Mesendoderm (in vitro differentiated cells): Measurements from ENCODE around the gene NRP2.

Experiments used
- DNase-seq: peaks from one replicate; pipeline ENCODE4 v3.0.0; 2013
- H2AK5ac ChIP-seq: 2 replicates; pipeline ENCODE4 v1.6.1; 2013; ENCODE audit warnings: low read length, inconsistent platforms
- H2BK120ac ChIP-seq: 2 replicates; pipeline ENCODE4 v1.6.1; 2013; ENCODE audit warnings: low read depth, mild to moderate bottlenecking, low read length, moderate library complexity, mixed read lengths
- H2BK15ac ChIP-seq: replicated peaks from 2 replicates; pipeline ENCODE4 v1.6.1; 2013; ENCODE audit warnings: low read depth, mild to moderate bottlenecking, moderate library complexity
- H2BK5ac ChIP-seq: 2 replicates; pipeline ENCODE4 v1.6.1; 2013; ENCODE audit warnings: low read length, inconsistent platforms
- H3K18ac ChIP-seq: 2 replicates; pipeline ENCODE4 v1.6.1; 2013; ENCODE audit warnings: mild to moderate bottlenecking, low read length, mixed read lengths
- H3K23ac ChIP-seq: one replicate; pipeline ENCODE4 v1.6.1; 2013; ENCODE audit warnings: low read length
- H3K27ac ChIP-seq: 2 replicates; pipeline ENCODE4 v1.5.1; 2013; ENCODE audit warnings: low read depth, mild to moderate bottlenecking, inconsistent platforms, low read length, moderate library complexity
- H3K27me3 ChIP-seq: 2 replicates; pipeline ENCODE4 v1.6.1; 2013; ENCODE audit warnings: low read length, control low read depth, mild to moderate bottlenecking, inconsistent platforms; ENCODE audit not compliant: insufficient read depth, poor library complexity
- H3K36me3 ChIP-seq: 2 replicates; pipeline ENCODE4 v1.6.1; 2013; ENCODE audit warnings: low read length, inconsistent platforms; ENCODE audit not compliant: control insufficient read depth, insufficient read depth
- H3K4ac ChIP-seq: one replicate; pipeline ENCODE4 v1.6.1; 2013; ENCODE audit warnings: low read depth, mild to moderate bottlenecking, low read length, moderate library complexity
- H3K4me1 ChIP-seq: 2 replicates; pipeline ENCODE4 v1.6.1; 2013; ENCODE audit warnings: low read depth, low read length, inconsistent platforms; ENCODE audit not compliant: control insufficient read depth
- H3K4me2 ChIP-seq: 2 replicates; pipeline ENCODE4 v1.6.1; 2013; ENCODE audit warnings: low read length
- H3K4me3 ChIP-seq: 2 replicates; pipeline ENCODE4 v1.5.1; 2013; ENCODE audit warnings: mild to moderate bottlenecking, low read length
- H3K56ac ChIP-seq: one replicate; pipeline ENCODE4 v1.6.1; 2013; ENCODE audit warnings: low read length
- H3K79me1 ChIP-seq: 2 replicates; pipeline ENCODE4 v1.6.1; 2013; ENCODE audit warnings: low read length, inconsistent platforms
- H3K79me2 ChIP-seq: 2 replicates; pipeline ENCODE4 v1.6.1; 2013; ENCODE audit warnings: mild to moderate bottlenecking, low read length; ENCODE audit not compliant: control insufficient read depth, insufficient read depth
- H3K9ac ChIP-seq: 2 replicates; pipeline ENCODE4 v1.6.1; 2013; ENCODE audit warnings: low read length, inconsistent platforms
- H4K5ac ChIP-seq: one replicate; pipeline ENCODE4 v1.6.1; 2013; ENCODE audit warnings: low read length
- H4K8ac ChIP-seq: one replicate; pipeline ENCODE4 v1.6.1; 2013; ENCODE audit warnings: low read depth, mild to moderate bottlenecking, control low read depth, low read length, moderate library complexity
- WGBS: extraction: QIAGEN DNeasy Blood & Tissue Kit; methylation state at CpG from one replicate; pipeline ENCODE4 v1.1.7; 2013; ENCODE audit warnings: low lambda C conversion rate, missing lambda C conversion rate; ENCODE audit not compliant: insufficient coverage; ENCODE audit errors: extremely low coverage; 5-methylcytosine and 5-hydroxymethylcytosine counted together

NRP2 gene

DNA sequence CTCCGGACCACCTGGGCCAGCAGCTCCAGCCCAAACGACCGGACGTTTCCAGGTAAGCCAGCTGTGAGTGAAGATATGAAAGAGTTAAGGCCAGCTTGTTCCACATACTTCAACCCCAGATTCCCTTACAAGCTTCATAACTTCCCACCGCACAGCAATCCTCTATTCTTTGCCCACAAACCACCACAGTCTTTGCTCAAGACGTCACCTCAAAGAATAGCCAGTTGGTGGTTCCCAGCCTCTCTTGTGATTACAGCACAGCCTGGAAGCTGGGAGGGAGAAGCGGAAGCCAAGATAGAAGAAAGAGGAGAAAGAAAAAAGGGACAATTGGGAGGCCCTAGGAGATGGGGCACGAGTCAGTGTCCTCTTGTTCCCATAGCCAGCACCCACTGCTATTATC is 70.6 kb downstream of the NRP2 start:
- Histone ChIP-seq H3K23ac (no peak overlapping the region), H3K9ac (no peak overlapping the region), H2BK5ac (no peak overlapping the region), H3K79me2 (no peaks in the 10 kb centered on the region), H3K36me3 (peaks cover 1% of the 10 kb centered on the region), H3K4me3 (no peak overlapping the region), H3K56ac (no peak overlapping the region), H2BK15ac (no peak overlapping the region), H3K18ac (no peak overlapping the region), H4K8ac (no peak overlapping the region), H3K27ac (no peak overlapping the region), H4K5ac (no peak overlapping the region), H3K4me2 (no peak overlapping the region), H3K27me3 (no peaks in the 10 kb centered on the region), H3K4ac (no peak overlapping the region), H2AK5ac (no peak overlapping the region), H3K79me1 (no peaks in the 10 kb centered on the region), H2BK120ac (no peak overlapping the region), H3K4me1 (no peaks in the 10 kb centered on the region)
- DNase-seq, result no peak
- no CpG with 5 or more reads among the region's 8 CpGs for WGBS

DNA sequence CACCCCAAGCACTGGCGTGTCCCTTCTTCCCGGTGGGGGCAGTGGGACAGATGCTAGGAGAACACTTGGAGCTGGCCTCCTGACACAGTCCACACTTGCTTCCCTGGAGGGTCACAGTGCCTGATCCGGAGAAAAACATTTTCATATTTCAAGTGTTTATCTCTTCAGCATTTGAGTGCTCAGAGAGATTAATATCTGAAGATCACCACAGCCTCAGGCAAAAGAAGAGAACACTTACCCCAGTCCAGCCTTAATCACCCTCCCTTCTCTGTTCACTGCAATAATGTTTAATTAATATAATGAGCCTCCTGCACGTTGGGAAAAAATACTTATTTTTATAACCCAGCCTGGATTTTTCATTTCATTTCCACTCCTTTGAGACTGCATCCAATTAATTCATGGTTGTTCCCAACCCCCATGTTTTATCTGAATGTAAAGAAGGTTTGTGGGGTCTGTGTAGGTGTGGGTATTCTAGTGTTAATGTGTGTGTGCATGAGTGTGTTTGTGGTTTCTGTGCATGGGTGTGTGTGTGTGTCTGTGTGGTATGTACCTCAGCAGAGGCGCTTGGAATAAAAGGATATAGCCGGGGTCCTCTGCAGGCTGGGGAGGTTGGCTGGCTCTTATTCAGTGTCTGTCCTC is 72.1 kb downstream of the NRP2 start:
- no peak overlapping the region for H3K23ac ChIP-seq
- H3K27me3 ChIP-seq, result no peaks in the 10 kb centered on the region
- no peak overlapping the region for H4K5ac ChIP-seq
- no CpG with 5 or more reads among the region's 6 CpGs for WGBS
- H2AK5ac ChIP-seq, result no peak overlapping the region
- H3K27ac ChIP-seq, result no peak overlapping the region
- no peaks in the 10 kb centered on the region for H3K4me1 ChIP-seq
- H2BK120ac ChIP-seq, result no peak overlapping the region
- no peaks in the 10 kb centered on the region for H3K79me2 ChIP-seq
- no peaks in the 10 kb centered on the region for H3K79me1 ChIP-seq
- no peak overlapping the region for H3K18ac ChIP-seq
- no peak overlapping the region for H3K56ac ChIP-seq
- H3K4me3 ChIP-seq, result no peak overlapping the region
- no peak overlapping the region for H3K9ac ChIP-seq
- H3K4ac ChIP-seq, result no peak overlapping the region
- H2BK5ac ChIP-seq, result no peak overlapping the region
- H3K36me3 ChIP-seq, result peaks cover 1% of the 10 kb centered on the region
- no peak overlapping the region for H4K8ac ChIP-seq
- H2BK15ac ChIP-seq, result no peak overlapping the region
- no peak for DNase-seq
- no peak overlapping the region for H3K4me2 ChIP-seq

DNA sequence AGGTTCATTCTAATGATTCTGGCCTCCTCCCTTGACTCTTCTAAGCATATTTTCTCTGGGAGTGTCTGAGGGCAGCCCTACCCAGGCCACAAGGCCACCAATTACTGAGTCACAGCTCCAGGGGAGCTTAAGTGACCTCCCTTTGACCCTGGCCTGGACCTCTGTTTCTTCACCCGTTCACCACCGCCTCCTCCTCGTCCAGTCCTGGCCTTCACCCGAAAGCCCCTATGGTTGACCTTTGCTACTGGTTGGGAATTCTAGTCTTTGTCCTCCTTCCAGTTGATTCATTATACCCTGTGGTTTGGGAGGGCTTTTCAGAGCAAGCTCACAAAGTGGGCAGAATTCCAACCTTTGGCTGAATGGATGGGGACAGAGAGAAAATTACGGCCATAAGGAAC is 72.6 kb downstream of the NRP2 start:
- H3K4me1 ChIP-seq, result no peaks in the 10 kb centered on the region
- no peaks in the 10 kb centered on the region for H3K79me1 ChIP-seq

DNA sequence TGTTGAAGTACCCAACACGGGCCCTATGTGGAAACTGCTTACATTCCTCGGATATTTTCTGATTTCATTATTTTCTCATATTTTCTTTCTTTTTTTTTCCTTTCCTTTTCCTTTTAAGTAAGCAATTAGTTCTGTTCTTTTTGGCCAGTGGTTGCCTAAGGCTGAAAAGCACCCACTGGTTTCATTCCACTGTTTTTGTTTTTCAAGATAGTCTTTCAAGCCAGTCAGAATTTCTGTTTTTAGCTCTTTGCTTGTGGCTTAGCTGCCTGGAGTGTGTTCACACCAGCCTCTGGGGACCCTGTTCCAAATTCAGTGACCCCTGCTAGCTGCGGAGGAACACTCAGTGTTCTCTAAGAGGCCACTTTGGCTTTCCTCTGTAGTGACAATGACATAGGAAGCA is 73.6 kb downstream of the NRP2 start:
- no peak overlapping the region for H3K18ac ChIP-seq
- no peak overlapping the region for H4K8ac ChIP-seq
- H3K4ac ChIP-seq, result no peak overlapping the region
- H3K9ac ChIP-seq, result no peak overlapping the region
- WGBS, result no CpG with 5 or more reads among the region's 3 CpGs
- no peak overlapping the region for H3K4me2 ChIP-seq
- no peak overlapping the region for H2BK5ac ChIP-seq
- H3K56ac ChIP-seq, result no peak overlapping the region
- H3K4me1 ChIP-seq, result no peaks in the 10 kb centered on the region
- no peaks in the 10 kb centered on the region for H3K27me3 ChIP-seq
- no peak overlapping the region for H2BK120ac ChIP-seq
- H3K79me1 ChIP-seq, result no peaks in the 10 kb centered on the region
- H3K27ac ChIP-seq, result no peak overlapping the region
- DNase-seq, result no peak
- H3K4me3 ChIP-seq, result no peak overlapping the region
- no peak overlapping the region for H2BK15ac ChIP-seq
- H3K36me3 ChIP-seq, result peaks cover 1% of the 10 kb centered on the region
- no peak overlapping the region for H2AK5ac ChIP-seq
- no peak overlapping the region for H3K23ac ChIP-seq
- no peaks in the 10 kb centered on the region for H3K79me2 ChIP-seq
- no peak overlapping the region for H4K5ac ChIP-seq

More for the DNA sequence above, 72.6 kb downstream of the NRP2 start:
- Histone ChIP-seq H4K5ac (no peak overlapping the region), H2BK120ac (no peak overlapping the region), H3K18ac (no peak overlapping the region), H3K27me3 (no peaks in the 10 kb centered on the region), H3K36me3 (peaks cover 1% of the 10 kb centered on the region), H3K4me3 (no peak overlapping the region), H4K8ac (no peak overlapping the region), H3K56ac (no peak overlapping the region), H3K4me2 (no peak overlapping the region), H3K27ac (no peak overlapping the region), H2BK5ac (no peak overlapping the region), H2BK15ac (no peak overlapping the region), H3K4ac (no peak overlapping the region), H3K23ac (no peak overlapping the region), H2AK5ac (no peak overlapping the region), H3K79me2 (no peaks in the 10 kb centered on the region), H3K9ac (no peak overlapping the region)
- no peak for DNase-seq
- WGBS, result no CpG with 5 or more reads among the region's 5 CpGs

DNA sequence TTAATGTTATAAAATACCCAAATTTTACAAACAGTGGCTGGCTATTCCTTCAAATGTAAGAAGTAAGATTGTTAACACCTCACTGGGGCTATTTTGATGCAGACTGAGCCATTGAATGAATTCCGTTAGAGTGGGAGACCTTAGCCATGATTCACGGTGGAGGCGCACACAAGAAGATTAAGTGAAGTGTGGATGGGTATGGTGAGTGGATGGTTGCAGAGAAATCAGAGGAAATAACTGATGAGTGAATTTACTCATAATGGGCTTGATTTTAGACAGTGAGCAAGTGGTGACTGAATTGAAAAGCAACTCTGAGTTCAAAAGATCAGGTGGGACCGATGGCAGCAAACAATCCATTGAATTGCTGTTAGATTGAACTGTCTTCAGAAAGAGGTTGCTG is 75.0 kb downstream of the NRP2 start:
- no peak overlapping the region for H3K9ac ChIP-seq

DNA sequence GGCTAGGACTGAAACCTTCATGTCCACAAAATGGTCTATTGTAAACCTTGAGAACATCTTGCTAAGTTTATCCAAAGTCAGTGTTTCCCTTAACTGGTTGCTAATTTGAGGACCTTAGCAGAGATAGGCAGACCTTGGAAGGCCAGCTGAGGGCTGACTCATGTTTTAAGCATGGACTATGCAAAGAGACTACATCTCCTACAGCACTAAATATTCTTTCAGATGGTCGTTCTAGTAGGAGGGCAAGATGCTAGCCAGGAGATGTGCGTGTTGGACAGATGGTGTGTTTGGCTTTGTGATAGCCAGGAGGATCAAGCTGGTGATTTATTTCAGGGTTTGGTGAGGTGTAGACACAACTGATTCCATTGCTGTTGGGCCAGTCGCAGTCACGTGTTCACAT is 75.8 kb downstream of the NRP2 start:
- Histone ChIP-seq H2BK120ac (no peak overlapping the region), H3K27ac (no peak overlapping the region), H3K23ac (no peak overlapping the region), H3K56ac (no peak overlapping the region), H3K79me2 (no peaks in the 10 kb centered on the region), H4K5ac (no peak overlapping the region), H3K27me3 (no peaks in the 10 kb centered on the region), H4K8ac (no peak overlapping the region), H3K18ac (no peak overlapping the region), H2AK5ac (no peak overlapping the region), H3K4ac (no peak overlapping the region), H3K4me3 (no peak overlapping the region), H3K36me3 (peaks cover 1% of the 10 kb centered on the region), H3K4me1 (no peaks in the 10 kb centered on the region), H3K79me1 (no peaks in the 10 kb centered on the region), H3K4me2 (no peak overlapping the region), H3K9ac (no peak overlapping the region), H2BK15ac (no peak overlapping the region), H2BK5ac (no peak overlapping the region)
- WGBS, result no CpG with 5 or more reads among the region's 4 CpGs
- DNase-seq, result peak; percentile 33

More for the DNA sequence above, 75.0 kb downstream of the NRP2 start:
- no peak overlapping the region for H3K56ac ChIP-seq
- no CpG with 5 or more reads among the region's 4 CpGs for WGBS
- H3K4me2 ChIP-seq, result no peak overlapping the region
- H3K18ac ChIP-seq, result no peak overlapping the region
- H3K27me3 ChIP-seq, result no peaks in the 10 kb centered on the region
- no peak overlapping the region for H2BK5ac ChIP-seq
- no peak overlapping the region for H4K5ac ChIP-seq
- peaks cover 1% of the 10 kb centered on the region for H3K36me3 ChIP-seq
- no peak overlapping the region for H3K27ac ChIP-seq
- no peak overlapping the region for H4K8ac ChIP-seq
- H2BK120ac ChIP-seq, result no peak overlapping the region
- H3K4me3 ChIP-seq, result no peak overlapping the region
- H3K79me2 ChIP-seq, result no peaks in the 10 kb centered on the region
- H3K4me1 ChIP-seq, result no peaks in the 10 kb centered on the region
- H2AK5ac ChIP-seq, result no peak overlapping the region
- H3K23ac ChIP-seq, result no peak overlapping the region
- no peak overlapping the region for H2BK15ac ChIP-seq
- H3K79me1 ChIP-seq, result no peaks in the 10 kb centered on the region
- no peak overlapping the region for H3K4ac ChIP-seq
- DNase-seq, result no peak
